Right lobe of liver (tissue), 6 donors: Measurements from ENCODE around the gene BEND6. TPM values are rescaled to one million over a fixed set of nuclear protein-coding genes. Genes with fewer than 3 reads are reported as not detected.
"Not testable (repeated sequence)": the region's sequence is repeated elsewhere in the genome, so short reads cannot be mapped to it uniquely, and the experiment has no call there.

Experiments used
- ATAC-seq, 4 donors: fragments of 200-7000 bp; cut with Tn5 transposase; one replicate each; pipeline ENCODE4 v1.9.1; 2020; ENCODE audit warnings: mild to moderate bottlenecking in 4 of 4, moderate library complexity in 4 of 4
- DNase-seq, 3 donors: peaks; one replicate each; pipeline ENCODE4 v3.0.0-alpha.2; 2020
- H3K27ac ChIP-seq, 3 donors: fragments of 200-600 bp; one replicate each; pipeline ENCODE4 v1.8.0; 2022
- H3K27me3 ChIP-seq, 2 donors: fragments of 200-600 bp; one replicate each; pipeline ENCODE4 v1.8.0; 2022
- H3K36me3 ChIP-seq, 4 donors: fragments of 200-600 bp; sonication (generic) in 1 of 4; one replicate each; pipeline versions ENCODE4 v1.5.1 to v1.8.0; 2017 to 2022; ENCODE audit warnings: control low read depth in 1 of 4
- H3K4me1 ChIP-seq, 4 donors: fragments of 200-600 bp; sonication (generic) in 1 of 4; one replicate each; pipeline versions ENCODE4 v1.5.1 to v1.8.0; 2017 to 2022; ENCODE audit warnings: control low read depth in 1 of 4
- H3K4me3 ChIP-seq, 3 donors: fragments of 200-600 bp; one replicate each; pipeline ENCODE4 v1.8.0; 2022
- H3K9me3 ChIP-seq, 4 donors: fragments of 200-600 bp; sonication (generic) in 1 of 4; one replicate each; pipeline versions ENCODE4 v1.5.1 to v1.8.0; 2017 to 2022; ENCODE audit warnings: control low read depth in 1 of 4
- POLR2A ChIP-seq: fragments of 450-650 bp; IDR thresholded peaks from one replicate; pipeline ENCODE4 v1.6.1; 2017; ENCODE audit warnings: antibody characterized with exemption, mild to moderate bottlenecking
- WGBS: methylation state at CpG from one replicate; pipeline ENCODE4 v1.1.6; 2018; ENCODE audit warnings: low coverage, low lambda C conversion rate; ENCODE audit not compliant: insufficient coverage; ENCODE audit errors: missing lambda C conversion rate; 5-methylcytosine and 5-hydroxymethylcytosine counted together
- intact Hi-C, 2 donors: fragments of 100-400 bp; cut with DNase I; formaldehyde crosslinking; loops; one replicate each; pipeline versions ENCODE4 v1.11.2 to v1.14.1; 2022
- total RNA-seq, 6 experiments: library from RNA; depleted of rRNA in 2 of 6; stranded (reverse); fragments of >200 nt in 2 of 6; fragmentation: NEBNext Ultra II Directional in 3 of 6; extraction: Animal tissue kit (Norgen Biotek cat#: 25700) in 3 of 6; gene quantifications; one replicate each; pipeline versions ENCODE4 v1.1.0 to v1.2.4, GENCODE V29; 2016 to 2023
- TF ChIP-seq, protein P1 (sequence below), 4 donors: fragments of 200-600 bp in 3 of 4; fragments of 450-650 bp in 1 of 4; IDR thresholded peaks; one replicate each; pipeline versions ENCODE4 v1.5.1 to v1.8.0; 2016 to 2022; ENCODE audit warnings: antibody characterized with exemption in 4 of 4, mild to moderate bottlenecking in 2 of 4
- donor health status: DM: no; HTN: yes; CAD: no.
- donor health status: DM: no; HTN: no; CAD: no.
- donor health status: DM: no; HTN: no; CAD: no.
- donor health status: DM: no; HTN: yes; CAD: no.
- donor health status: DM: no; HTN: yes; CAD: no.

BEND6 gene
- total RNA-seq, 6 experiments from 2014 or later = not detected

DNA sequence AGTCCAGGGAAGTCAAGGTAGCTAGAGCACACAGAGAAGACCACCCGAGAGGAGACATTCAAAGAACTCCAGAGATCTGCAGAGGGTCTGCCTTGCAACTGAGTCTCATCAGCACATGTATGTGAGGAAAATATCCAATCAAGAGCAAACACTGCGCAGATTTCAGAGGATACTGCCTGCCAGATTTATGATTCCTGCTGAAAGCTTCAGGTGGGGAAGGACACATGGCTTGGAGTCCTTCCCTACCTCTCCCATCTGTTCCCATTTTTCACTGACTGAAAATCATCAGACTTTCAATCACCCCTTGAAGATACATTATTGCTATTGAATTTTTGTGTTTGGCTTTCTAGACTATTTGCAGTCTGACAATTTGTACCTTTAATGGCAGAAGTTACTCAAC is 84.0 kb downstream of the BEND6 start:
- H3K4me3 ChIP-seq = no peak overlapping the region
- no peak for TF ChIP-seq POLR2A
- TF ChIP-seq, protein P1, sequence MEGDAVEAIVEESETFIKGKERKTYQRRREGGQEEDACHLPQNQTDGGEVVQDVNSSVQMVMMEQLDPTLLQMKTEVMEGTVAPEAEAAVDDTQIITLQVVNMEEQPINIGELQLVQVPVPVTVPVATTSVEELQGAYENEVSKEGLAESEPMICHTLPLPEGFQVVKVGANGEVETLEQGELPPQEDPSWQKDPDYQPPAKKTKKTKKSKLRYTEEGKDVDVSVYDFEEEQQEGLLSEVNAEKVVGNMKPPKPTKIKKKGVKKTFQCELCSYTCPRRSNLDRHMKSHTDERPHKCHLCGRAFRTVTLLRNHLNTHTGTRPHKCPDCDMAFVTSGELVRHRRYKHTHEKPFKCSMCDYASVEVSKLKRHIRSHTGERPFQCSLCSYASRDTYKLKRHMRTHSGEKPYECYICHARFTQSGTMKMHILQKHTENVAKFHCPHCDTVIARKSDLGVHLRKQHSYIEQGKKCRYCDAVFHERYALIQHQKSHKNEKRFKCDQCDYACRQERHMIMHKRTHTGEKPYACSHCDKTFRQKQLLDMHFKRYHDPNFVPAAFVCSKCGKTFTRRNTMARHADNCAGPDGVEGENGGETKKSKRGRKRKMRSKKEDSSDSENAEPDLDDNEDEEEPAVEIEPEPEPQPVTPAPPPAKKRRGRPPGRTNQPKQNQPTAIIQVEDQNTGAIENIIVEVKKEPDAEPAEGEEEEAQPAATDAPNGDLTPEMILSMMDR (IDR thresholded peaks at IDR 0.05) = no peak
- no peak overlapping the region for H3K27ac ChIP-seq
- H3K36me3 ChIP-seq = no peaks in the 10 kb centered on the region
- DNase-seq (no peak), ATAC-seq (no peak)
- no peaks in the 10 kb centered on the region for H3K9me3 ChIP-seq
- H3K27me3 ChIP-seq = no peaks in the 10 kb centered on the region
- 75% methylated on average over 2 of the region's 2 CpGs for WGBS
- no peaks in the 10 kb centered on the region for H3K4me1 ChIP-seq
- intact Hi-C loops = no loop called here

DNA sequence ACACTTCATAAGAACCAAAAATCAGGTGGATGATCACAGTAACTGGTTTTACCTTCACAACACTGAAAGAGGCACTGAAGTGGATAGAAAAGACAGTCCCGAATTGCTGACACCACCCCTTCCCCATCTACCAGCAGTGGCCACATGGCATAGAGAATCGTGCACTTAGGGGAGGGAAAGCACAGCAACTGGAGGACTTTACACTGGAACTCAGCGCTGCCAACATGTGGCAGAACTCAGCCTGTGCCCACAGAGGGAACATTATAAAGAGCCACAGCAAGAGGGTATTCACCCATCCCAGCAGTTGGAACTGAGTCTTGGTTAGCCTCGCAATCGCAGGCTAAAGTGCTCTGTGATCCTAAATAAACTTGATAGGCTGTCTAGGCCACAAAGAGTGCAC is 85.1 kb downstream of the BEND6 start:
- Histone ChIP-seq H3K27ac (no peak overlapping the region), H3K27me3 (no peaks in the 10 kb centered on the region), H3K4me1 (no peaks in the 10 kb centered on the region), H3K9me3 (no peaks in the 10 kb centered on the region), H3K36me3 (no peaks in the 10 kb centered on the region), H3K4me3 (no peak overlapping the region)
- intact Hi-C loops = no loop called here
- no peak for TF ChIP-seq POLR2A
- TF ChIP-seq, protein P1 (IDR thresholded peaks at IDR 0.05) = no peak
- 47% methylated on average over 3 of the region's 5 CpGs for WGBS
- DNase-seq = no peak
- ATAC-seq = peak in 1 of 4 donors; percentile 25

DNA sequence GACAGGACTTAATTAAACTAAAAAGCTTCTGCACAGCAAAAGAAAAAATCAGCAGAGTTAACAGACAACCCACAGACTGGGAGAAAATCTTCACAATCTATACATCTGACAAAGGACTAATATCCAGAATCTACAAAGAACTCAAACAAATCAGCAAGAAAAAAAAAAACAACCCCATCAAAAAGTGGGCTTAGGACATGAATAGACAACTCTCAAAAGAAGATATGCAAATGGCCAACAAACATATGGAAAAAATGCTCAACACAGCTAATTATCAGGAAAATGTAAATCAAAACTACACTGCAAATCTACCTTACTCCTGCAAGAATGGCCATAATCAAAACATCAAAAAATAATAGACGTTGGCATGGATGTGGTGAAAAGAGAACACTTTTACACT is 89.2 kb downstream of the BEND6 start:
- intact Hi-C loops, H3K27ac ChIP-seq, DNase-seq, H3K9me3 ChIP-seq, ATAC-seq, H3K27me3 ChIP-seq, H3K4me3 ChIP-seq, H3K4me1 ChIP-seq, H3K36me3 ChIP-seq: not testable (repeated sequence)
- 57% methylated on average over 1 of the region's 1 CpG for whole genome bisulfite sequencing

DNA sequence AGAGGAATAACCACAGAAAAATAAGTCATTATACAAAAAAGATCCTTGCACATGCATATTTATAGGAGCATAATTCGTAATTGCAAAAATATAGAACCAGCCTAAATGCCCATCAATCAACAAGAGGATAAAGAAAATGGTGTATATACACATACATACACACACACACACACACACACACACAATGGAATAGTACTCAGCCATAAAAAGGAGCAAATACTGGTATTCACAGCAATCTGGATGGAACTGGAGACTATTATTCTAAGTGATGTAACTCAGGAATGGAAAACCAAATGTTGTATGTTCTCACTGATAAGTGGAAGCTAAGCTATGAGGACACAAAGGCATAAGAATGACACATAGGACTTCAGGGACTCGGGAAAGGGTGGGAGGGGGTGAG is 89.7 kb downstream of the BEND6 start:
- Histone ChIP-seq H3K9me3 (no peaks in the 10 kb centered on the region), H3K36me3 (peaks cover 0 to 3% (median 0%) of the 10 kb centered on the region in 4 donors), H3K4me3 (no peak overlapping the region), H3K27me3 (no peaks in the 10 kb centered on the region), H3K4me1 (no peaks in the 10 kb centered on the region), H3K27ac (no peak overlapping the region)
- 58% methylated on average over 2 of the region's 2 CpGs for WGBS
- no peak for ATAC-seq
- DNase-seq = no peak
- no peak for TF ChIP-seq POLR2A
- TF ChIP-seq, protein P1 (IDR thresholded peaks at IDR 0.05) = no peak
- intact Hi-C loops = no loop called here

DNA sequence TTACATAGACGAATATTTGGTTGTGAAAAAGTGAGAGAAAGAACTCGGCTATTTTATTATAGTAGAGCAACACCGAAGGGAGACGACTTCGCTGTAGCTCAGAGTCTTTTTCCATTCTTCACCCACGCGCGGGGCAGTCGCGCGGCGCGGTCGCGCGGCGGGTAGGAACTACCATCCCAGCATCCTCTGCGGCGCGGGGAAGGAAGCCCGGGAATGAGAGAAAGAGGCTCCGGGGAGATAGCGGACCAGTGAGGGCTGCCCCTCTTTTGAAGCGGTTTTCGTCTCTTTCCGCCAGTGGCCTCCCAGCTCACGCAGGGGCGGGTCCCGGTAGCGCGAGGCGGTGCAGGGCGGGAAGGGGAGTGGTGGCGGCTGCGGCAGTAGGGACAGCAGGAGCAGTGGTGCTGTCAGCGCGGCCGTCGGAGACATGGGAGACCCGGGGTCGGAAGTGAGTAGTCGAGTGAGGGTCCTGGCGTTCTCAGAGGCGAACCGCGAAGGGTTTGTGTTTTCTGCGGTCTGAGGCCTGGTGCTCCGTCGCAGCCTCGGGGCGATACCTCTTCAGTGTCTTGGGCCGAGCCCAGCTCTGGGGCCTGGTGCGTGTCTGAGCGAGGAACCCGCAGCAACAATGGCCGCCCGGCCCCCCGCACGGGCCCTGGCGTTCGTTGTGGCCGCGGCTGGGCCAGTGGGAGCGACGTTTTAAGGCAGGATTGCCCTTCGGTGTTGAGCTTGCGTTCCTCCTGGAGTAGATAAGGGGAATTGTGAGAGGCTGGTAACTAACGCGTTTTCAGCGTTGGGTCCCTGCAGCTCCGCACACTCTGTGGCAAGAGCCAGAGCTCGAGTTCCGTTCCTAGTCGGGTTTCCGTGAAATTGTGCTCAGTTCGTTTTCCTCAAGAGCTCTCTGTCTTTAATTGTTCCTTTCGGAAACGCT is 91.7 kb downstream of the BEND6 start, which contains the start of gene KIAA1586:
TSS of gene KIAA1586 (plus strand) at position 362 of the 925 bp plus-strand sequence. CDS start at position 425, 63 bp downstream.
- H3K27me3 ChIP-seq, H3K36me3 ChIP-seq, H3K4me1 ChIP-seq, intact Hi-C loops, H3K9me3 ChIP-seq: not testable (repeated sequence)
- DNase-seq (peak; percentile 95 to 96 (median 96)), ATAC-seq (peak; percentile 99 to 100 (median 100))
- peak within 1 kb of the TSS in 2 of 3 donors; percentile 36 to 40 for H3K27ac ChIP-seq
- H3K4me3 ChIP-seq = peak within 1 kb of the TSS; percentile 47 to 61 (median 52)
- 0% methylated on average over 11 of the region's 78 CpGs for WGBS
- TF ChIP-seq POLR2A = peak; percentile 91

DNA sequence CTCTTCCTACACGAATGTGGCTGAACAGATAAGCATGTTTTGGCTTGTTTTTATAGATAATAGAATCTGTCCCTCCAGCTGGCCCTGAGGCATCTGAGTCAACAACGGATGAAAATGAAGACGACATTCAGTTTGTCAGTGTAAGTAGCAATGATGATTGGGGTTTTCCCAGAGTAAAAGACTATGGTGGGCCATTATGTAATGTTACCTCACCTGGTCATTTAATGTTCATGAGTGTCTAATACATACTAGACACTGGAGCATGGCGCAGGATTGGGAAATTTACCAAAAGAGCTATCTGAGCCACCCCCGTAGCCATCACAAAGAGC is 92.3 kb downstream of the BEND6 start:
- intact Hi-C loops, H3K9me3 ChIP-seq, DNase-seq, H3K4me1 ChIP-seq, H3K36me3 ChIP-seq, H3K27me3 ChIP-seq, H3K27ac ChIP-seq, H3K4me3 ChIP-seq: not testable (repeated sequence)
- peak in 1 of 4 donors; percentile 10 for ATAC-seq
- WGBS = no CpG with 5 or more reads among the region's 5 CpGs

DNA sequence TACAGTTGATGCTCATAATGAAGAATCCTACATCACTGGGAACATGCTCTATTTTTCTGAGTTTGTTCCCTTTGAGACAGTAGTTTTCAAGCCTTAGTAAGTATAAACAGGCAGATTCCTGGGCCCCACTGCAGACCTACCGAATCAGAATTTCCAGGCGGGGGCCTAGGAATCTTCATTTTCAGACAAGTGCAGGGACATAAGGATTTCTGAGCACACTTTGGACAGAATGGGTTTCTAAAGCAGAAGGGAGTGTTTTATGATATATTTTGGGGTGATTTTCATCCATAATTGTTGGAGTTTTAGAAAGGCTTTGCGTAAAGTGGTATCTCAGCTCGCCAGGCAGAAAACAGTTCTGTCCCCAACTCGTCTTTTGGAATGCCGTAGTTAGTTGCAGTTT is 93.0 kb downstream of the BEND6 start:
- WGBS = 40% methylated on average over 1 of the region's 6 CpGs
- DNase-seq, H3K36me3 ChIP-seq, H3K27me3 ChIP-seq, ATAC-seq, H3K9me3 ChIP-seq, H3K4me3 ChIP-seq, H3K4me1 ChIP-seq, intact Hi-C loops, H3K27ac ChIP-seq: not testable (repeated sequence)
